GM18508 (cell line): ENCODE measurements around the gene PALLD.
A peak's percentile ranks its signal among the peaks of the same experiment; 100 is the strongest.

Experiments
- ATAC-seq: cut with Tn5 transposase; IDR thresholded peaks from one replicate; pipeline ENCODE4 v1.9.1; 2021; ENCODE audit warnings: moderate number of reproducible peaks; ENCODE audit not compliant: insufficient read depth, unreplicated experiment

PALLD gene

DNA sequence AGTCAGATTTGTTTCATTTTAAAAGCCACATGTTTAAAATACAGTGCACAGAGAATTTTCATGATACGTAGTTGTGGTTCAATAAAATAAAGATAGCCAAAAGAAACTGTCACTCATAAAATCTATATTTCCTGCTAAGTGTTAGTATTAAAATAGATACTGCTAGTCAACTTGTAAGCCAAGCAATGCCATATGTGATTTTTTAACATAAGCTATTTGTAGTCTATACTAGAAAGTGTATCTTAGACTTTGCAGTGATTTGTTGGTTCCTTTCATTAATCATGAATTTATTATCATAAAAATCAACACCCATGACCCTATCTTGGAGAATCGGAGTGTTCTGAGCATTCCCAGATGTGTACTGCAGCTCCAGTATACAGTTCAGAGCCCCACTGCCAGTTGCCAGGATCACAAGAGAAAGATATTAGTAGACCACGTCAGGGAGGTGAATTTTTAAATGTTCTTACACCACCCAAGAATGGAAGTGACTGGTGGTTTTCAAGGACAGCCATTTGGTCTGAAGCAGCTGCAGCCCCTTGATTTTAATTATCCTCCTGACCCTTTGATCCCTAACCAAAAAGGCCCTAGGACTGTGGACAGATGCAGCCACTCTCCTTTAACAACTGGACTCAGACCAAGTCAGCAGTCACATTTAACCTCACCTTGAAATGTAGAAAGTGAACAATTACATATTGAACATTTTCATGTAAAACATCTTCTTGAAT is 163.1 kb downstream of the PALLD start:
- ATAC-seq = no peak

DNA sequence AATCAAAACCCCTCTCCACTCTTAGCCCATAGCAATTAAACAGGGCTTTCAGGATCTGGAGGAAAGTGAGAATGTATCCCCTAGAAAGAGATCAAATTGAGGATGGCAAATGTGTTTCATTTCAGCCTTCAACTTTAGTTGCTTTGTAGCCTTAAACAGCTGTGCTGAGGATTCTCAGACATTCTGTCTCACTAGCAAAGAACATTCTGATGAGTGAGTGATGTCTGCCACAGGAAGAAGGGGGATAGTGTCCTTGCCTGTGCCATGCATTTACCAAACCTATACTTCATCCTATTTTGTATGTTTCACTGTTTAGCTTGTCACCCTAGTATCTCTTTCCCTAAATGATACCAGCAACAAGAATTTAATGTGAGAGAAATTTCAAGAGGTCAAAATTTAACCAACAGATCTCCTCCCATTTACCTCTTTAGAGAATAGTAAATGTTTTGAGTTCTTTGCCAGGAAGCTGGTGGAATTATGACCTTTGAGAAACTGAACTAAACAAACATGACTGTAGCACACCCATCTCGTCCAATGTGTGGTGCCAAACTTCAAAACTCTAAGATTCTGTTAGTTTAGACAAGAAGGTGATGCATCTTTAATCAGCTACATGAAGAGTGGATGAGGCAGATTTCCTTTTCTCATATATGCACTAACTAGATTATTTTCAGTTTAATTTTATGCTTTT is 165.6 kb downstream of the PALLD start:
- ATAC-seq = no peak

DNA sequence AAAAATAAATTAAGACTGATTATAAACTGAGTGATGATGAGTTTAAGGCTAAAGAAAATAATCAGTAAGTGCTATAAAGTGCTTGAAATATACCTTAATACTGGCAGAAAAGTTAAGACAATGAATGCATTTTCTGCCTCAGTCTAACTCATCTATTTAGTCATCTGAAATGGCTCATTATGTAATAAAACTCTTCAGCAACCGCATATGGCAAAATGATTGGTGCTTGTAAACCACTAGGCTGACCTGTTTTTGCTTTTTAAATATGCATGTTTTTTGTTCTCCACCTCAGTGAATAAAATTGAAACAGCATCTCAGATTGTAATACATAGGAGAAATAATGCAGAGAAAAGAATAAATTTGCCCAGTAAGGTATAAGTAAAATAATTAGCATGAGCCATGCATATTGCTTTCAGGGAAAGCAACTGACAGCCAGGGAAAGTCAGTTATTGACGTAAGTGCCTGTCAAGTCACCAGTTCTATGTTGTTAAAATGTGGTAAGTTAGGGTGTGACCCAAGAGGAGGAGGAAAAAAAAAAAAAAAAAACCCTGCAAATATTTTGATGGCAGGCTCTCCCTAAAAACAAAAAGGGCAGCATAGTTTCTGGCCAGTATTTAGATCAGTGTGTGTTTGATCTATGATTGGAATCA is 167.5 kb downstream of the PALLD start:
- ATAC-seq = no peak

DNA sequence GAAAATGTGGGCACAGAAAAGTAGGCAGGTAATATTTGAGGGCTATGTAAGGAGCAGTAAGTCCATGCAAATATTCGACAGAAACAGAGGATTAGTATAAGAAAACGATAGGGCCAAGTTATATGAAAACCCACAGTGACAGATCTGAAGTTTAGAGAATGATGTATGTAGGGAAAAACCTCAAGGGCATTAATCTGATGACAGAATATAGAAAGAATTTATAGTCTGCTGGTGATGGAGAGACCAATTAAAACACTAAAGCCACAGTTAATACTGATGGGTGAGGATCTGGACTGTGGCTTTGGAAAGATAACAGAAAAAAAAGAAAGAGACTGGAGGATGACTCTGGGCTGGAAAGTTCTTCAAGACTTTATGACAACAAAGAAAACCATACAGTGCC is 169.7 kb downstream of the PALLD start:
- no peak for ATAC-seq

DNA sequence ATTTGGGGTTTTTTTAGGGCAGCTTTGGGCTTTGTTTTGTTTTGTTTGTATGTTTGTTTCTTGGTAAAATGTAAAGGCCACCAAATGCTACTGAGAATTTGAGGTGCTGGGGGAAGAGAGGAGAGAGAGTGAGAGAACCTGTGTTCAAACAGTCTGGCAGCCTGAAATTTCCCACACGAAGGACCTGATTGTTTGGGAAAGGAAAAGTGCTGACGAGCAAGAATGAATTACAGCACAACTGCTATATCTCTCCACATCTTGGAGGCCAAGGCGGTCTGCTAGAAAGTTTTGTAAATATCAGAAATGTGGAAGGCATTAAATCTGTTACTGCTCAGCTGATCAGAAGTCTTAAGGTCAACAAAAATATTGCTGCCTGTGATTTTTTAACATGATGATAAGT is 170.5 kb downstream of the PALLD start:
- no peak for ATAC-seq

DNA sequence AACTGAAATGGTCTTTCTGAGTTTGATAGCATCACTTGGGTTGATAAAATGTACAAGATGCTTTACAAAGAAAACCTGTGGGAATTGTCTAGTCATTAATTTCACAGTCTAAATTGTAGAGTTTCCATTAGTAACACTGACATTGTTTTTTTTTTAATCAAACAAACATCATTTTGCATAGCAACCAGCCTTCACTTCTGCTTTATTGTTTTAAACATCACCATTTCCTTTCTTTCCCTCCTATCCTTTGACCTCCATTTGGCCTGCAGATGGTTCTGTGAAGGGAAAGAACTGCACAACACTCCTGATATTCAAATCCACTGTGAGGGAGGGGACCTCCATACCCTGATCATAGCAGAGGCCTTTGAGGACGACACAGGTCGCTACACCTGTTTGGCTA is 171.1 kb downstream of the PALLD start:
- no peak for ATAC-seq

DNA sequence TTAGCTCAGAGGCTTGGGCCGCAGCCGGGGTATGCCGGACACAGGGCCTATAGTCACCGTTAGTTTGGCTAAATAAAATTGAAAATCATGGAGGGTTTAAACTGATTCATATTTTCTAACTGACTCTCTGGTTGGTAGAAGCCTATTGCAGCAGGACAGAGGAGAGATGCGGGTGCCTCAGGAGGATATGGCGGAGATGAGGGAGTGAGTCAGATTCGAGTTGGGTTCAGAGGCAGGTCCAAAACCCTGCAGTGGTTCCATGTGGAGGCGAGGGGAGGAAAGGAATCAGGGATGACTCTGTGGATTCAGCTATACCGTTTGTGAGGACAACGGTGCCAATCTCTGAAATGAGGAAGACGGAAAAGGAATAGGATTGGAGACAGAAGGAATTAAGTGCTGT is 176.6 kb downstream of the PALLD start:
- ATAC-seq = no peak

DNA sequence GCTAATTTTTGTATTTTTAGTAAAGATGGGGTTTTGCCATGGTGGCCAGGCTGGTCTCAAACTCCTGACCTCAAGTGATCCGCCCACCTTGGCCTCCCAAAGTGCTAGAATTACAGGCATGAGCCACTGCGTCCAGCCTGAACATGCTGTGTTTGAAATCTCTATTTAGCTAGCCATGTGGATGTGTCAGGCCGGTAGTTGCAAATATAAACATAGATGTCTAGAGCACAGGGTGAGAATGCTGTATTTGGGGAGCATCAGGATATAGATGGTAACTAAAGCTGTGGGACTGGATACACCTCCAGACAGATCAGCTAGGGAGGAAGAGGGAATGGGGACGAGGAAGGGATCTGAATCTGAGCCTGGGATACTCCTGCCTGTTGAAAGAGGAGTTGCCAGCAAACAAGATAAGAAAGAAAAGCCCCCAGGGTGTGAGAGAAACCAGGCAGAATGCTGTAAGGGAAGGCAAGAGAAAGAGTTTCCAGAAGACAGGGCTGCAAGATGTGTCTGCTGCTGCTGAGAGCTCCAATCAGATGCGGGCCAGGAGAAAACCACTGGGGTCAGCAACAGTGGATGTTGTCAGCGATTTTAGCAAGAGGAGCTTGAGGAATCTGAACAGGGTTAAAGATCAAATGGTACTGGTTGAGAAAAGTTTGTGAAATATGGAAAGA is 177.4 kb downstream of the PALLD start:
- no peak for ATAC-seq

DNA sequence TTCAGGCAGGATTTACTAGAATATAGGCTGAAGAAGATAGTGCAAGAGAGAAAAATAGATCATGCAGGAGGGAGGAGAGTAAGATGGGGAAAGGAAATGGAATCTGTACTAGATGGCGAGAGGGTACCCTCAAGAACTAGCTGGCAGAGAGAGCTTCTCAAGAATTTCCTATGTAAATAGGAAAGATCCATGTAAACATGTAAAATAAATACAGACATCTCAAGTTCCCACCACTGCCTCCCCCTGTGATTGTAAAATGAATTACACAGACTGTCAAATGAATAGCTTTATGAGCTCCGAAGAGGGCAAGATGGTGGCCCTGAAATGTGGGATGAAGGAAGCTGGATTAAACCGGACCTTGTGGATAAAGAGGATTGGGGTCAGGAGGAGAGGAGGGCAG is 178.0 kb downstream of the PALLD start:
- ATAC-seq = no peak

DNA sequence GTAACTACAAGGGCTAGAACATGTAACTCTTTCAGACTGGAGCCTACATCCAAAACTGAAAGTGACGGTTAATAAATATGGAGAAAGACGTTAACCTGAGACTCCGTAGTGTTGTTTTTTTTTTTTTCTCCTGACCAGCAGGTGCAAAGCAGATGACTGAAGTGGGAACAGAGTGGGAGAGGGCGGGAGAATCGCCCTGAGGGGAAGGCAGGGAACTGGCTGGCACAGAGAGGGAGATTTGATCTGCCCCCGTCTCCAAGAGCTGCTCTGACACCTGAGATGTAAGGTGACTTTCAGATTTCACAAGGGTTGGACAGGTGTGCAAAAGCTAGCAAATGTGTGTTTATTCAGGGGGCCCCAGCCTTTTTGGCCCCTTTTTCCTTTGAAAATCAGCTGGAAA is 180.2 kb downstream of the PALLD start:
- no peak for ATAC-seq

DNA sequence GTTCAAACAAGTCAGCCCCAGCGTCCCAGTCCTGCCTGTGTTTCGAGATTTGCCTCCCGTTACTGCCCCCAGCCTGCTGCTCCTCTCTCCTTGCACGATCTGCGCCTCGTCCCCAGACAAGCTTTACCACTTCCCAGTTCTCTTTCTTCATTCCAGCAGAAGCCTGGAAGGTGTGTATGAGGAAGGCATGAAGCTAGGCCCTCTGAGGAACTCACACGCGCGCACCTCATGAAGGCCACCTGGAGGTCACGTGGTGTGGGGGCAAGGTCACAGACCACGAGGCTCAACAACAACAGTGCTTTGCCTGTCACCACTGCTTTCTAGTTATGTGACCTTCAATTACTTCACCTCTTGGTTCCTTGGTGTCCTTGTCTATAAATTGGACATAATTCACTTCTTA is 181.0 kb downstream of the PALLD start:
- no peak for ATAC-seq

DNA sequence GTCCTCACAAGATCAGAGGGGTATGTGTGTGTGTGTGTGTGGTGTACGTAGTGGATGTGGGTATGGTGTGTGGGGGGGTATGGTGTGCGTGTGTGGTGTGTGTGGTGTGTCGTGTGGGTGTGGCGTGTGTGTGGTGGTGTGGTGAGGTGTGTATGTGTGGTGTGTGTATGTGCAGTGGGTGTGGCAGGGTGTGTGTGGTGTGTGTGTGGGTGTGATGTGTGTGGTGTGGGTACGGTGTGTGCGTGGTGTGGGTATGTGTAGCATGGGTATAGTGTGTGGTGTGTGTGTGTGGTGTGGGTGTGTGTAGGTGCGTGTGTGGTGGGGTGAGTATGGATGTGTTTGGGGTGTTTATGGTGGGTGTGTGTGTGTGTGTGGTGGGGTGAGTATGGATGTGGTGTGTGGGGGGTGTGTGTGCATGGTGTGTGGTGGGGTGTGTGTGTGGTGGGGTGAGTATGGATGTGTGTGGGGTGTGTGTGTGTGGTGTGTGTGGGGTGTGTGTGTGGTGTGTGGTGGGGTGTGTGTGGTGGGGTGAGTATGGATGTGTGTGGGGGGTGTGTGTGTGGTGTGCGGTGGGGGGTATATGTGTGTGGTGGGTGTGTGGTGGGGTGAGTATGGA is 182.0 kb downstream of the PALLD start:
- no peak for ATAC-seq

DNA sequence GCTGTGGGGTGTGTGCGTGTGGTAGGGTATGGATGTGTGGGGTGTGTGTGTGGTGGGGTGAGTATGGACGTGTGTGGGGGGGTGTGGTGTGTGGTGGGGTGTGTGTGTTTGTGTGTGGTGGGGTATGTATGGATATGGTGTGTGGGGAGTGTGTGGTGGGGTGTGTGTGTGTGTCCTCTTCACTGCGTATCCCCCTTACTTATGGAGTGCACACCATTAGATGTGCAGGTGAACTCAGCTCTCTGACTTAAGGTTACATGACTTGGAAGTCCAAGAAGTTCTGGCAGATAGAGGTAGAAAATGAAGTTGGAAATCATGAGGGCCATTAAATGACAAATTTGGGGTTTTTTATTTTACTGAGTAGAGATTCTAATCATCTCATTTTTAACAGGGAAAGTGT is 182.5 kb downstream of the PALLD start:
- no peak for ATAC-seq

DNA sequence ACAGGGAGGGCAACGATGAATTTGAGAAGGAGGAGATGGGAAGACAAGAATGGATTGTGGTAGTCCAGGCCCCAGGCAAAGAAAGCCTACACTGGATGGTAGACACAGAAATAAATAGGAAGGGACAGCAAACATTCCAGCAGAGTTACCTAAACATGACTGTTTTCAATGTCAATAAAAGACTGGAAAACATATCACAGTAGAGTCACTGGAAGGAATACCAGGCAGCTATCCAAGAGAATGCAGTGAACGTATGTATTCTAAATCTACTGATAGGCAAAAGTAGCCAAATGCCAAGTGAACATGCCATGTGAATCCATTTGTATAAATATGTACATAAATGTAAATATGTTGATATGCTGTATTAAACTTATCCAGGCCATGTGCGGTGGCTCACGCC is 183.0 kb downstream of the PALLD start:
- ATAC-seq = no peak

DNA sequence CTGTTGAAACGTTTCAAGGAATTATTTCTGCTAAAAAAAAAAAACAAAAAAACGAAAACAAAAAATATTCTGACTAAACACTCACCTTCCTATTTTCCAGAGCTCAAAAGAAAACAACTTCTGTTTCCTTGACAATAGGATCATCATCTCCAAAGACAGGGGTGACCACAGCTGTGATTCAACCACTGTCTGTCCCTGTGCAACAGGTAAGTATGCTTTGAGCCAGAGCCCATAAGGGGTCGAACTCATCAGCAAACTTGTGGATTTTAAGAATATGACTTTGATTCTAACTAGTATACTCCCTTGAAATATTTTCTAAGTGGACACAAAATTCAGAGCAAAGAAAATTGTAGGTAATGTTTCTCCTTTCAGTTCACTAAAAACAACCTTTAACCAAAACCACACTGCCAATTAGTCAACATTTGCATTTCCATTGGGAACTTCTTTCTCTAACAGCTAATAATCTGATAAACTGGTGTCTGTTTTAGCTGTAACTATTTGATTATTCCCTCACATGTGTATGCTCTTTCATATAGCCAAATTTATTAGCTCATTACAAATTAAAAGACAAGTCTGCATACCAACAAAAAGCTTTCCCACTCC is 186.1 kb downstream of the PALLD start:
- ATAC-seq = no peak

DNA sequence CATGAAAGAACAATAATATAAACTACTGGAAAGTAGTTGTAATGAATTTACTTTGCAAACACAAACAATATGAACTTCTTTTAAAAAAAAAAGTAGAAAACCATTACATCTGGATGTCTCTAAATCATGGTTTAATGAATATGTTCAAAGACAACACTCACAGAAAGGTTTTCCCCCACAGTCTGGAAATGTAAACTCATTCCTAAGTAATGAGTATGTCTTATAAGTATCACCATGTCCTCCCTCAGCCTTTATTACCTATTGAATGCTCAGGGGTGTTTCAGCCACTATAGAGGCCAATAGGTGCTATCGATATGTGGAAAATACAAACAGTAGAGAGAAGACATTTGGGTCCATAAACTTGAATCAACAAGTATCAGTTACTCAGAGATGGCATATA is 186.7 kb downstream of the PALLD start:
- ATAC-seq = no peak

DNA sequence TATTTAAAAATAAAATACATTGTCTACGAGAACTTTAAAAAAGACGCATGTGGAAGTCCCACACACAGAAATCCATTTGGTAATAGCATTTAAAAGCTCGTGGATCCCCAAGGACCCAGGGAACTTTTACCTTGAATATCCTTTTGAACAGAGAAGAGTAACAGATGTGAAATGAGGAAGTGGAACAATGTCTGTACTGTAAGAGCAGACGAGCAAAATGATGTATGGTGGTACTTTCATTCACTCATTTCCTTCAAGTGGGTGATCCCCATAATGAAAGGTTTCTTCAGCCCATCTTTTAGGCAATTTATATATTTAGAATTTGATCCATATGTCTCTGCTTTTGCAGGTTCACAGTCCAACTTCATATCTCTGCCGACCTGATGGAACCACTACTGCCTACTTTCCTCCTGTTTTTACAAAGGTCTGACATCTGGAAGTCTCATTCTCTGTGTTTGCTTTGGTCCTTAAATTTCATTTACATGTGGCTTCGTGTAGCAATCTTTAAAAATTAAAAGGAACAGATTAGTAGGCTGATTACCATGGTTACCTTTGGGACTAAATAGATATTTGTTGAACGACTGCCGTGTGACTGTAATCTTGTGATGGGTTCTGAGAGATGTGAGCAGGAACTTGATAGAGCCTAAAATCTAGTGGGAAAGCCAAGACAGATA is 188.4 kb downstream of the PALLD start:
- ATAC-seq = peak; percentile 100

DNA sequence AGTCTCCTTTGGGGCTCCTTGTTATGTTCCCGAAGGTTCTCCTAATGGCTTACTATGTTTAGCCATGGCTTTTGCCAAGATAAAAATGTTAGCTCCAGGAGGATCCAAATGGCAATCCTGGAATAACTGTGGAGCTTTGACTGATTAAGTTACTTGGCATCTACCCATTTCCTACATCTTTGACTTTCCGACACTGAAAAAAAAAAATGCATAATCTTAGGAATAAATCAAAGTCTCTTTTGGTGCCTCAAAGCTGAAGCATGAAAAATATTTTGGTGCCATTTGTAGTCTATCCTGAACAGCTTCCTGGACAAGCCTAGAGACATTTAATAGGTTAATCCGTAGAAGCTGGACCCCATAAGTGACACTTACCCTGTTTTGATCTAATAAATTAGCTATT is 191.7 kb downstream of the PALLD start:
- ATAC-seq = no peak

DNA sequence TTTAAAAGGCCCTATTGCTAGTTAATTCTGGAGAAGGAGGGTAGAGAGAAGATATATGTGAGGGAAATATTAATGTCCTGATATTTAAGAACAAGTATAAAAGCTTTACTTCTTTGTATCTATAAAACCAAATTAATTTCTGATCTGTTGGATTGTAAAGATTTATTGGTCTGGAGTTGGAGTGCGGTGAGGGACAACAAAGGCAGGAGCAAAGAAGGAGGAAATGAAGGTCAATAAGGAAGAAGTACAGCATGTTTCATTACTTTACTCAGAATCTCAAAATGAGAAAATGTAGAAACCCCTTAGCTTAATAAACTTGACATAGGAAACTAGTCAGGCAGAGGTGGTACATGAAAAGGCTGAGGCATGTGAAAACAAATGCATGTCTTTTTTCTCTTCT is 192.9 kb downstream of the PALLD start:
- ATAC-seq = no peak

DNA sequence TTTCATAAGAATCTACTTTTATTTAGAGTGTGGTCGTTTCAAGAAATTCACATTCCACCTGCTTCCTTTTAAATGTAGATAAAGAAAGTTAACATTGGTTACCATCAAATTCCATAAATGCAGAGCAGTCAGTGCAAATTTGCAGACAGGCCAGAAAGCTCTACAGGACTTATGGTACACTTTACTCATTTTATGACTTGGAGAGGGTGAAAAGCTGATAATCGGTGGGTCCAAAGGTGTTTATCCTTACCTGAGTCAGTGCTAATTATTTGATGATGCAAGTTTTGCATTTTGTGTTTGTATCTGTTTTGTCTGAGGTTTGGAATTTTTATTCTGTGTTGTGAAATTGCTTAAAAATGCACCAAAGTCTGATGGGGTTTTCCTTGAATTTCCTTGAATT is 193.3 kb downstream of the PALLD start:
- no peak for ATAC-seq
